Brain microvascular endothelial cell (primary cell): Measurements from ENCODE around the gene THBS2.

Experiments
- DNase-seq: peaks from one replicate; pipeline ENCODE4 v3.0.0-alpha.2; 2020
- H3K27ac ChIP-seq: fragments of 250-450 bp; sonication (Bioruptor Pico); 2 replicates; pipeline ENCODE4 v1.5.1; 2020; ENCODE audit warnings: mild to moderate bottlenecking, moderate library complexity
- H3K27me3 ChIP-seq: fragments of 250-450 bp; sonication (Bioruptor Pico); replicated peaks from 2 replicates; pipeline ENCODE4 v1.5.1; 2020; ENCODE audit warnings: mild to moderate bottlenecking
- H3K36me3 ChIP-seq: fragments of 250-450 bp; sonication (Bioruptor Pico); replicated peaks from 2 replicates; pipeline ENCODE4 v1.5.1; 2020; ENCODE audit warnings: mild to moderate bottlenecking
- H3K4me3 ChIP-seq: 2 replicates; pipeline ENCODE4 v1.5.1; 2011; ENCODE audit warnings: low read depth, mild to moderate bottlenecking, control low read depth, low read length, moderate library complexity
- CTCF ChIP-seq: IDR thresholded peaks from 2 replicates; pipeline ENCODE4 v1.5.1; 2011; ENCODE audit warnings: low read depth, mild to moderate bottlenecking, moderate library complexity, low read length, control low read depth, inconsistent platforms; ENCODE audit errors: missing control alignments
- in situ Hi-C: cut with HindIII; loops from 2 replicates; pipeline ENCODE4 v1.10.0; 2017; ENCODE audit warnings: low sequenced_read_pairs, low pct_ligation_motif_present

THBS2 gene

GRCh38 chr6:169244684-169245383 is 8.8 kb downstream of the THBS2 start:
- Histone ChIP-seq H3K36me3 (peaks cover 74% of the 10 kb centered on the region), H3K27me3 (no peaks in the 10 kb centered on the region), H3K4me3 (no peak overlapping the region), H3K27ac (no peak overlapping the region)
- in situ Hi-C loops, result no loop called here
- TF ChIP-seq CTCF, result no peak
- DNase-seq, result no peak

- Histone ChIP-seq H3K36me3 (peaks cover 78% of the 10 kb centered on the region), H3K27ac (no peak overlapping the region), H3K27me3 (no peaks in the 10 kb centered on the region), H3K4me3 (no peak overlapping the region)
- in situ Hi-C loops, result no loop called here
- no peak for DNase-seq
- no peak for TF ChIP-seq CTCF
Observed at GRCh38 chr6:169243661-169244060, 10.0 kb downstream of the THBS2 start.

- DNase-seq, result no peak
- in situ Hi-C loops, result no loop called here
- TF ChIP-seq CTCF, result no peak
- Histone ChIP-seq H3K27ac (no peak overlapping the region), H3K27me3 (no peaks in the 10 kb centered on the region), H3K36me3 (peaks cover 78% of the 10 kb centered on the region), H3K4me3 (no peak overlapping the region)
Observed at GRCh38 chr6:169243186-169243585, 10.5 kb downstream of the THBS2 start.

- Histone ChIP-seq H3K27me3 (no peaks in the 10 kb centered on the region), H3K4me3 (no peak overlapping the region), H3K36me3 (peaks cover 78% of the 10 kb centered on the region), H3K27ac (no peak overlapping the region)
- no peak for TF ChIP-seq CTCF
- DNase-seq, result no peak
- in situ Hi-C loops, result no loop called here
Observed at GRCh38 chr6:169241688-169242350, 11.8 kb downstream of the THBS2 start.

GRCh38 chr6:169240591-169241390 is 12.9 kb downstream of the THBS2 start:
- H3K4me3 ChIP-seq, result no peak overlapping the region
- H3K27ac ChIP-seq, result no peak overlapping the region
- TF ChIP-seq CTCF, result no peak
- no peaks in the 10 kb centered on the region for H3K27me3 ChIP-seq
- peaks cover 70% of the 10 kb centered on the region for H3K36me3 ChIP-seq
- no peak for DNase-seq
- in situ Hi-C loops, result no loop called here
